PC-9 (cell line): ENCODE results near the gene HOXD4.

Experiments used
- EZH2 ChIP-seq: fragments of 200-600 bp; sonication (generic); IDR thresholded peaks from 2 replicates; pipeline ENCODE4 v1.8.0; 2017; ENCODE audit warnings: antibody characterized with exemption, low read depth
- TF ChIP-seq, protein P1 (sequence below): fragments of 200-600 bp; sonication (generic); conservative IDR thresholded peaks from 2 replicates; pipeline ENCODE4 v1.6.1; 2017; ENCODE audit warnings: mixed run types, antibody characterized with exemption, mild to moderate bottlenecking, moderate library complexity

DNA sequence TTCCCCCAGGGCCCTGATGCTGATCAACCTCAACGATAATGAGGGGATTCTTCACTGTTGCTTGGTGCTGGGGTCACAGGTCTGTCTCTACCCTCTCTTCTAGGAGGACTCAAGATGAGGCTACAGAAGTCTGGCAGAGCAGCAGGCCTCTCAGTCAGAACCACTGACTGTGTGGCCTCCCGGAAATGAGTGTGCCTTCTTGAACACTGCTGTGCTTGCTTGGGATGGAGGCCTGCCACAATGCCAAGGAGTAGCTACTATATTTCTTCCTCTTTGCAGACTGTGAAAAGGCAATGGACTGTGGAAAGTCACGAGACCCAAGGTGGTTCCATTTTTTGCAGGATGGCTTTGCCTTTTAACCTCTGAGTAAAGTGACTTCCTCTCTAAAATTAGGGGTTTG is 31.3 kb downstream of the HOXD4 start:
- TF ChIP-seq, protein P1, sequence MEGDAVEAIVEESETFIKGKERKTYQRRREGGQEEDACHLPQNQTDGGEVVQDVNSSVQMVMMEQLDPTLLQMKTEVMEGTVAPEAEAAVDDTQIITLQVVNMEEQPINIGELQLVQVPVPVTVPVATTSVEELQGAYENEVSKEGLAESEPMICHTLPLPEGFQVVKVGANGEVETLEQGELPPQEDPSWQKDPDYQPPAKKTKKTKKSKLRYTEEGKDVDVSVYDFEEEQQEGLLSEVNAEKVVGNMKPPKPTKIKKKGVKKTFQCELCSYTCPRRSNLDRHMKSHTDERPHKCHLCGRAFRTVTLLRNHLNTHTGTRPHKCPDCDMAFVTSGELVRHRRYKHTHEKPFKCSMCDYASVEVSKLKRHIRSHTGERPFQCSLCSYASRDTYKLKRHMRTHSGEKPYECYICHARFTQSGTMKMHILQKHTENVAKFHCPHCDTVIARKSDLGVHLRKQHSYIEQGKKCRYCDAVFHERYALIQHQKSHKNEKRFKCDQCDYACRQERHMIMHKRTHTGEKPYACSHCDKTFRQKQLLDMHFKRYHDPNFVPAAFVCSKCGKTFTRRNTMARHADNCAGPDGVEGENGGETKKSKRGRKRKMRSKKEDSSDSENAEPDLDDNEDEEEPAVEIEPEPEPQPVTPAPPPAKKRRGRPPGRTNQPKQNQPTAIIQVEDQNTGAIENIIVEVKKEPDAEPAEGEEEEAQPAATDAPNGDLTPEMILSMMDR: no peak
- TF ChIP-seq EZH2: no peak
